Subcutaneous adipose tissue (tissue), 4 donors: ENCODE data around the gene KCNT1. TPM values are rescaled to one million over a fixed set of nuclear protein-coding genes. Genes with fewer than 3 reads are reported as not detected.

Source experiments
- total RNA-seq, 4 donors: library from RNA; depleted of rRNA; stranded (reverse); fragments of >200 nt; gene quantifications; one replicate each; pipeline ENCODE4 v1.1.0, GENCODE V29; 2016
- TF ChIP-seq, protein P1 (sequence below): fragments of 450-650 bp; IDR thresholded peaks from one replicate; pipeline ENCODE4 v1.5.1; 2016; ENCODE audit warnings: low read depth, mild to moderate bottlenecking, control low read depth, antibody characterized with exemption, moderate library complexity

KCNT1 gene
- total RNA-seq, 4 donors from 2014 or later: 0.33 to 0.51 TPM; not detected in 2

DNA sequence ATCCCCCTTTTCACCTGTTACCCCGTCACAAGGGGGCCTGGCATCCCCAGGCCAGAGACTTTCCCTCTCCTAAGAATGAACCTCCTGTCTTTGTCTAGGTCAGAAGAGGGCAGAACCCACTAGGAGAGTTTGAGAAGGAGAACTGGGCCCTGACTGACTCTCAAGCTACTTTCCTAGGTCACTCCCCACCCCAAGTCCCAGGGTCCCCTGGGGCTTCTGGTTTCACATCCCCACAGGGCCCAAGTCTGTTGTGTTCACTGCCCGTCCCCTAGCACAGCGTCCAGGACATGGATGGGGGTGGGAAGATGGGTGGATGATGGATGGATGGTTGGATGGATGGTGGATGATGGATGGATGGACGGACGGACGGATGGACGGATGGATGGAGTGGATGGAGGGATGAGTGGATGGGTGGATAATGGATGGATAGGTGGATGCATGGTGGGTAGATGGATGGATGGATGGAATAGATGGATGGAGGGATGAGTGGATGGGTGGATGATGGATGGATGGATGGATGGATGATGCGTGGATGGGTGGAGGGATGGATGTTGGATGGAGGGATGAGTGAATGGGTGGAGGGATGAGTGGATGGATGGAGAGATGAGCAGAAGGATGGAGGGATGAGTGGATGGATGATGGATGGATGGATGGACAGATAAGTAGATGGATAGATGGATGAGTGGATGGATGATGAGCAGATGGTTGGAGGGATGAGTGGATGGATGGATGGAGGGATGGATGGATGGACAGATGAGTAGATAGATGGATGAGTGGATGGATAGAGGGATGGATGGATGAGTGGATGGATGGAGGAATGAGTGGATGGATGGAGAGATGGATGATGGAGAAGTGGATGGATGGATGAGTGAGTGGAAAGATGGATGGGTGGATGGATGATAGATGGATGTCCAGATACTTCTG lies 50.6 kb downstream of the KCNT1 start:
- TF ChIP-seq, protein P1, sequence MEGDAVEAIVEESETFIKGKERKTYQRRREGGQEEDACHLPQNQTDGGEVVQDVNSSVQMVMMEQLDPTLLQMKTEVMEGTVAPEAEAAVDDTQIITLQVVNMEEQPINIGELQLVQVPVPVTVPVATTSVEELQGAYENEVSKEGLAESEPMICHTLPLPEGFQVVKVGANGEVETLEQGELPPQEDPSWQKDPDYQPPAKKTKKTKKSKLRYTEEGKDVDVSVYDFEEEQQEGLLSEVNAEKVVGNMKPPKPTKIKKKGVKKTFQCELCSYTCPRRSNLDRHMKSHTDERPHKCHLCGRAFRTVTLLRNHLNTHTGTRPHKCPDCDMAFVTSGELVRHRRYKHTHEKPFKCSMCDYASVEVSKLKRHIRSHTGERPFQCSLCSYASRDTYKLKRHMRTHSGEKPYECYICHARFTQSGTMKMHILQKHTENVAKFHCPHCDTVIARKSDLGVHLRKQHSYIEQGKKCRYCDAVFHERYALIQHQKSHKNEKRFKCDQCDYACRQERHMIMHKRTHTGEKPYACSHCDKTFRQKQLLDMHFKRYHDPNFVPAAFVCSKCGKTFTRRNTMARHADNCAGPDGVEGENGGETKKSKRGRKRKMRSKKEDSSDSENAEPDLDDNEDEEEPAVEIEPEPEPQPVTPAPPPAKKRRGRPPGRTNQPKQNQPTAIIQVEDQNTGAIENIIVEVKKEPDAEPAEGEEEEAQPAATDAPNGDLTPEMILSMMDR: no peak

DNA sequence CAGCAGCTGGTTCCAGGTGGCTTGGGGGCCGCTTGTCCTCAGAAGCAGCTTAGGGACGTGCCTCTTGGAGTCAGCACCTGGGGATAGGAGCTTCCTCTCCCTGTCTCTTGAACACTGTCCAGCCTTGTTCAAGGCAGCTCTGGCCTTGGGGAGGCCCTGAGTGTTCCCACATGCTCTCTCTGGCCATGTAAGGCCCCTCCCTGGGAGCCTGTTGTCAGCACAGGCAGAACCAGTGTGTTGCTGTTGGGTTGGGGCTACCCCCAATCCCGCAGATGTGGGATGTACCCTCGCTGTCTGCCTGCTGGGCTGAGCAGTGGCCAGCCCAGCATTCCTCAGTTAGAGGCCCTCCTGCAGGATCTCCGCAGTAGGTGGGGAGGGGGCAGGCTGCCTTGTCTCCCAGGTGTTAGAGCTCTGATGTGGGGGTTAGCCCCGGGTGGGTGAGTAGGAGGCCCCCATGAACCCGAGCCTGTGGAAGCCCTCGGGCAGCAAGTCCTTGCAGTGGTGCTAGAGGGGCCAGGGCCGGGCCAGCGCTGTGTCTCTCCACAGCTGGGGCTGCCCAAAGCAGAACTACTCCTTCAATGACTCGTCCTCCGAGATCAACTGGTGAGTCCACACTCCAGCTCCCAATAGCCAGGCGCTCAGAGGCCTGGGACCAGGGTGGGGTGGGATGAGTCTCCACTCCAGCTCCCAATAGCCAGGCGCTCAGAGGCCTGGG lies 51.6 kb downstream of the KCNT1 start:
- TF ChIP-seq, protein P1: no peak

DNA sequence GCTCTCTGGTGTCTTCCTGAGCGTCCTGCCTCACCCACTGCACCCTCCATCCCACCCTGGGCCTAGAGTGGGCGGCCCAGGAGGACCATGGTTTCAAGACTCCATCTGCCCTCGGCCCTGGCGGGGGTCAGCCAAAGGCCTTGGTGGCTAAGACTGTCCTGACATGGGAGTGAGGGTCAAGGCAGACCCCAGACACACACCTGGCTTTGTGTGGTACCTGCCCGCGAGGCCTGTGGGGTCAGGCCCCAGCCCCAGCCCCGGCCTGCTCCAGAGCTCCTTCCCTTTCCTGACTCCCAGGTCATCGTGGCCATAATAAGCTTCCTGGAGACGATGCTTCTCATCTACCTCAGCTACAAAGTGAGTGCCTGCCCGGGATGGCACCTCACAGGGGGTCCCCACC lies 54.6 kb downstream of the KCNT1 start:
- TF ChIP-seq, protein P1: no peak

DNA sequence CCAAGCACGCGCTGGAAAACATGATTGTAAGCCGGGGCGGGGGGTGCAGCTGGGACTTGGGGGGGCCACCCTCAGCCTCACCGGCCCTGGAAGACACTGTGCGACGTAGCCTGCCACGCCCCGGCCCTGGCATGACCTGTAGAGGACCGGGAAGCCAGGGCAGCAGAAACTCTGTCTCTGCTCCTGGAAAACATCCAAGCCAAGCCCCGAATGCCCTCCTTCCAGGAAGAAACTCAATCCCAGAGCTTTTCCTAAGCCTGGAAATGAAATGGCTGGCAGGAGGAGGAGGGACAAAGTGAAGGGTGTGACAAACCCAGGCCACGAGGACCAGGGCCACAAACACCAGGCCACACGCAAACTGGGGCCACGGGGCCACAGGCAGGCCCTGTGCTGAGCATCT lies 55.4 kb downstream of the KCNT1 start:
- TF ChIP-seq, protein P1: no peak

DNA sequence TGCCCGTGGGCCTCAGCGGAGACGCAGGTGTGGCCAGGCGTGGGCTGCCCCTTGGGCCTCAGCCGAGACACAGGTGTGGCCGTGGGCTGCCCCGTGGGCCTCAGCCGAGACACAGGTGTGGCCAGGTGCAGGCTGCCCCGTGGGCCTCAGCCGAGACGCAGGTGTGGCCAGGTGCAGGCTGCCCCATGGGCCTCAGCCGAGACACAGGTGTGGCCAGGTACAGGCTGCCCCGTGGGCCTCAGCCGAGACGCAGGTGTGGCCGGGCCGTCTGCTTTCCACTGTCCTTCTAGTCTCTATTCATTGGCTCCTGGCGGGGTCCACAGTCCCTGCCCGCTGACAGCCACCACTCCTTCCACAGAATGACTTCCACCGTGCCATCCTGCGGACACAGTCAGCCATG lies 56.1 kb downstream of the KCNT1 start:
- TF ChIP-seq, protein P1: no peak

DNA sequence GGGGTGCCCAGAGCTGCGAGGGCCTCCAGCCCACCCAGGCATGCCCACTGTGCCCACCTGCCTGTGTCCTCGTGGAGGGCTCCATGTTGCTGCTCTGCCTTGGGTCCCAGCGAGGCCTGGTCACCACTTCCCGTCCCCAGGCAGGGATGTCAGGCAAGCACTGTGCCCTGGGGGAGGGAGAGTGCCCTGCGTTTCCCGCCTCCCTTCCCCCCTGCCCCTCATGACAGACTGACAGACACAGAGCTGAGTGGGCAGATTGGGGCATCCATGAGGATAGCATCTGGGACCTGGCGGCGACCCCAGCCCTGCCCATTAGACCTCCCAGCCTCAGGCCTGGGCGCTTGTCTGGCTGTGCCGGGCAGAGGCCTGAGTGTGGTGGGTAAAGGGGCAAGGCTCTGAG lies 56.9 kb downstream of the KCNT1 start:
- TF ChIP-seq, protein P1: no peak

DNA sequence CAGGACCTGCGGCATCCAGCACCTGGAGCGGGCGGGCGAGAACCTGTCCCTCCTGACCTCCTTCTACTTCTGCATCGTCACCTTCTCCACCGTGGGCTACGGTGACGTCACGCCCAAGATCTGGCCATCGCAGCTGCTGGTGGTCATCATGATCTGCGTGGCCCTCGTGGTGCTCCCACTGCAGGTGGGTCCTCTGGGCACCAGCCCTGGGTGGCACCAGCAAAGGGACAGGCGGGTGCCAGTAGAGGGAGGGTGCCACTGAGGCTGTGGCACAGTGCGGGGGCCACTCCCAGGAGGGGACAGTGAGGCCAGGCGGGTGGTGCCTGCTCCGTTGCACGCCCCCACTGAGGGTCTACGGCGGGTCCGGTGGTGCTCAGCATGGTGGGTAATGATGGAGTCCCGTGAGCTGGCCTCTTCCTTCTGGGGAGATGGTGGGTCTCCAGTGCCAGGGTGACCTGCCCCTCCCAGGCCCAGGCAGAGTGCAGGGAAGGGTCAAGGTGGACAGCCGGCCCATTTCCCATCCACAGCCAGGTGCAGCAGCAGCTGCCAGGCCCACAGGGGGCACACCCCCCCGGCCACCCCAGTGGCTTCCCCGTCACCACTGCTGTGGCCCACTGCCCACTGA lies 57.8 kb downstream of the KCNT1 start:
- TF ChIP-seq, protein P1: no peak
